MM.1S (cell line): ENCODE results near the gene ARHGEF12.

Source experiments
- EZH2 ChIP-seq: fragments of 300-600 bp; sonication (generic); optimal IDR thresholded peaks from 2 replicates; pipeline ENCODE3; 2017; ENCODE audit warnings: low read depth, mild to moderate bottlenecking, antibody characterized with exemption, low read length, mixed read lengths
- EZH2phosphoT487 ChIP-seq: fragments of 300-600 bp; sonication (generic); IDR thresholded peaks from 2 replicates; pipeline ENCODE4 v1.6.1; 2018; ENCODE audit warnings: antibody characterized with exemption, low read length
- TF ChIP-seq, protein P1 (sequence below): fragments of 300-600 bp; sonication (generic); IDR thresholded peaks from 2 replicates; pipeline ENCODE4 v1.5.1; 2016; ENCODE audit warnings: antibody characterized with exemption, low read length, mixed read lengths

DNA sequence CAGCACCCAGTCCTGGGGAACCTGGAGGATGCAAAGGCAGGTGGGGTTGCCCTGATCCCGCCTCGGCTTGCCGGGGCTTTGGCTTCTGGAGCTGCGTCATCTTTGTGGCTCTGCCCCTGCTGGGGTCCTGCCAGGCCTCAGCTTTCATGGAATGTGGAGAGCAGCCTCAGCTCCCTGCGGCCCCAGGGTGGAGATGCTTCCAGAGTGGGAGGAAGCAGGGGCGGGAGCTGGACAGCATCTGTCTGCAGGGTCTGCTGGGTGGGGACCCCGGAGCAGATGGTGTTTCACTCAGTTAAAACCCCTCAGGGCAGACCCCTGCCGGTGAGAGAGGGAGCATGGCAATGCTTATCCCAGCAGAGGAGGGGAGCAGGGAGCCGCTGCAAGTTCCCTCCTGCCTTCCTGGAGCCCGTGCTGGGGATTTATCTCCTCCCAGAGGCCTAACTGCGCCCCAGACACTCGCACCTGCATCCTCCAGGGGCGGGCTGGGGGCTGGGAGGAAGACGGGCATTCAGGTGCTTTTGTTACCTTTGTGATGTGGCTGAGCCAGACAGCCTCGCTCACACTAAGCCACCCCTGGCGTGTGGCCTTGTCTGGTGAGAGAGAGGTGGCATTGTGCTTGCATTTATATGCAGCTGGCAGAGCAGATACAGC lies 191.0 kb downstream of the ARHGEF12 start:
- no peak for TF ChIP-seq EZH2phosphoT487
- TF ChIP-seq, protein P1, sequence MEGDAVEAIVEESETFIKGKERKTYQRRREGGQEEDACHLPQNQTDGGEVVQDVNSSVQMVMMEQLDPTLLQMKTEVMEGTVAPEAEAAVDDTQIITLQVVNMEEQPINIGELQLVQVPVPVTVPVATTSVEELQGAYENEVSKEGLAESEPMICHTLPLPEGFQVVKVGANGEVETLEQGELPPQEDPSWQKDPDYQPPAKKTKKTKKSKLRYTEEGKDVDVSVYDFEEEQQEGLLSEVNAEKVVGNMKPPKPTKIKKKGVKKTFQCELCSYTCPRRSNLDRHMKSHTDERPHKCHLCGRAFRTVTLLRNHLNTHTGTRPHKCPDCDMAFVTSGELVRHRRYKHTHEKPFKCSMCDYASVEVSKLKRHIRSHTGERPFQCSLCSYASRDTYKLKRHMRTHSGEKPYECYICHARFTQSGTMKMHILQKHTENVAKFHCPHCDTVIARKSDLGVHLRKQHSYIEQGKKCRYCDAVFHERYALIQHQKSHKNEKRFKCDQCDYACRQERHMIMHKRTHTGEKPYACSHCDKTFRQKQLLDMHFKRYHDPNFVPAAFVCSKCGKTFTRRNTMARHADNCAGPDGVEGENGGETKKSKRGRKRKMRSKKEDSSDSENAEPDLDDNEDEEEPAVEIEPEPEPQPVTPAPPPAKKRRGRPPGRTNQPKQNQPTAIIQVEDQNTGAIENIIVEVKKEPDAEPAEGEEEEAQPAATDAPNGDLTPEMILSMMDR = no peak
- TF ChIP-seq EZH2 = no peak
